Testis (tissue), 3 donors: ENCODE data around the gene DOCK7. TPM values are rescaled to one million over a fixed set of nuclear protein-coding genes. Genes with fewer than 3 reads are reported as not detected.

Experiments used
- DNase-seq: peaks from one replicate; pipeline ENCODE4 v3.0.0-alpha.2; 2019
- H3K27ac ChIP-seq, 2 donors: fragments of 200-600 bp; sonication (generic); one replicate each; pipeline ENCODE4 v1.5.1; 2019
- H3K27me3 ChIP-seq: fragments of 200-600 bp; sonication (generic); one replicate; pipeline ENCODE4 v1.5.1; 2019
- H3K36me3 ChIP-seq: fragments of 200-600 bp; sonication (generic); one replicate; pipeline ENCODE4 v1.5.1; 2017; ENCODE audit warnings: low read depth; ENCODE audit errors: missing control alignments
- H3K4me1 ChIP-seq: fragments of 200-600 bp; sonication (generic); one replicate; pipeline ENCODE4 v1.5.1; 2019
- H3K4me3 ChIP-seq, 2 donors: fragments of 200-600 bp; sonication (generic); one replicate each; pipeline ENCODE4 v1.5.1; 2017 to 2019
- H3K9me3 ChIP-seq: fragments of 200-600 bp; sonication (generic); one replicate; pipeline ENCODE4 v1.5.1; 2017
- CTCF ChIP-seq, 3 experiments: fragments of 450-650 bp in 2 of 3; fragments of 200-600 bp in 1 of 3; sonication (generic) in 1 of 3; IDR thresholded peaks; one replicate each; pipeline ENCODE4 v1.5.1; 2016 to 2019; ENCODE audit warnings: antibody characterized with exemption in 3 of 3, mild to moderate bottlenecking in 2 of 3, moderate library complexity in 1 of 3
- POLR2A ChIP-seq: fragments of 450-650 bp; IDR thresholded peaks from one replicate; pipeline ENCODE4 v1.6.1; 2017; ENCODE audit warnings: antibody characterized with exemption, mild to moderate bottlenecking, moderate library complexity
- WGBS, 2 donors: methylation state at CpG; one replicate each; pipeline ENCODE4 v1.1.5; 2018; 5-methylcytosine and 5-hydroxymethylcytosine counted together
- intact Hi-C: fragments of 100-400 bp; cut with DNase I; formaldehyde crosslinking; loops from one replicate; pipeline ENCODE4 v1.15.1; 2023; ENCODE audit warnings: low total_unique reads
- polyA plus RNA-seq: library from polyadenylated mRNA; stranded (reverse); fragments of 350-450 nt; fragmentation: Illumina TruSeq; extraction: RNeasy Lipid Tissue Mini Kit (QIAGEN cat#74804); gene quantifications from one replicate; pipeline ENCODE4 v1.2.3, GENCODE V29; 2014; ENCODE audit warnings: low read depth, low replicate concordance; ENCODE audit not compliant: insufficient read depth
- total RNA-seq, 2 donors: library from RNA; depleted of rRNA; stranded (reverse); fragments of >200 nt; gene quantifications; one replicate each; pipeline ENCODE4 v1.2.3, GENCODE V29; 2016

Gene DOCK7
- total and polyA plus RNA-seq, 3 donors from 2014 or later = 42.2 to 122 (median 94.3) TPM

DNA sequence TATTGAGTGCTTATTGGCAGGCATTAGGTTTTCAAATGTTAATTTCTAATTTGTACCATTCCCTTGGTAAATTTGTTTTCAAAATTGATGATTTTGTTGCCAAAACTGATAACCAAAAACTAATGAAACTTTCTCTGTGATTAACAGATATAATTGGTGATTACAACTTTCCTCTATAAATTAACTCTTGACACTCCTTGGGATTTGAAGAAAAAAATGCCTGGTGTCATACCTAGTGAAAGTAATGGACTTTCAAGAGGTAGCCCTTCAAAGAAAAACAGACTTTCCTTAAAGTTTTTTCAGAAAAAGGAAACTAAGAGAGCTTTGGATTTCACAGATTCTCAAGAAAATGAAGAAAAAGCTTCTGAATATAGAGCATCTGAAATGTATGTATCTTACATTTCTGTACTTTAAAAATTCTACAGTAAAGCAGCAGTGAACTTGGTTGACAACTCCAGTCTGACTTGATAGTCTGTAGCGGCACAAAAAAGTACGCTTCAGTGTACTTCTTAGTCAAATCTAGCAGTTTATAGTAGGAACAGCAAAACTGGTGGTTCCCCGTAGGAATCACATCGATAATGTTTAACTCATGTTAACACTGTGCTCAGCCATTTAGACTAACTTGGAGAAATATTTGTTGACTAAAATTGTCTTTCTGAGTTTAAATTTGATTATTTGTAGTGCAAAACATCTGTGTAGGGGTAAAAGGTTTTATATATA, 248.4 kb downstream of the DOCK7 start:
- no peak for DNase-seq
- Histone ChIP-seq H3K27ac (no peak overlapping the region), H3K27me3 (no peaks in the 10 kb centered on the region), H3K4me1 (peaks cover 8% of the 10 kb centered on the region), H3K9me3 (no peaks in the 10 kb centered on the region), H3K4me3 (no peak overlapping the region), H3K36me3 (no peaks in the 10 kb centered on the region)
- intact Hi-C loops = no loop called here
- no peak for TF ChIP-seq POLR2A
- TF ChIP-seq CTCF (IDR thresholded peaks at IDR 0.05) = no peak
- WGBS, 2 donors = 57 to 60% methylated on average over 4 of the region's 4 CpGs

- Histone ChIP-seq H3K4me3 (peak overlapping the region; percentile 84 to 92), H3K36me3 (no peaks in the 10 kb centered on the region), H3K27ac (peak overlapping the region; percentile 92 to 97), H3K9me3 (no peaks in the 10 kb centered on the region), H3K27me3 (no peaks in the 10 kb centered on the region), H3K4me1 (peaks cover 8% of the 10 kb centered on the region)
- 4 to 6% methylated on average over 7 of the region's 7 CpGs for WGBS, 2 donors
- DNase-seq = no peak
- intact Hi-C loops = no loop called here
- TF ChIP-seq CTCF (IDR thresholded peaks at IDR 0.05) (no peak), POLR2A (no peak)
These were observed 250.0 kb downstream of the DOCK7 start for GRCh38 chr1:62438163-62438562.

DNA sequence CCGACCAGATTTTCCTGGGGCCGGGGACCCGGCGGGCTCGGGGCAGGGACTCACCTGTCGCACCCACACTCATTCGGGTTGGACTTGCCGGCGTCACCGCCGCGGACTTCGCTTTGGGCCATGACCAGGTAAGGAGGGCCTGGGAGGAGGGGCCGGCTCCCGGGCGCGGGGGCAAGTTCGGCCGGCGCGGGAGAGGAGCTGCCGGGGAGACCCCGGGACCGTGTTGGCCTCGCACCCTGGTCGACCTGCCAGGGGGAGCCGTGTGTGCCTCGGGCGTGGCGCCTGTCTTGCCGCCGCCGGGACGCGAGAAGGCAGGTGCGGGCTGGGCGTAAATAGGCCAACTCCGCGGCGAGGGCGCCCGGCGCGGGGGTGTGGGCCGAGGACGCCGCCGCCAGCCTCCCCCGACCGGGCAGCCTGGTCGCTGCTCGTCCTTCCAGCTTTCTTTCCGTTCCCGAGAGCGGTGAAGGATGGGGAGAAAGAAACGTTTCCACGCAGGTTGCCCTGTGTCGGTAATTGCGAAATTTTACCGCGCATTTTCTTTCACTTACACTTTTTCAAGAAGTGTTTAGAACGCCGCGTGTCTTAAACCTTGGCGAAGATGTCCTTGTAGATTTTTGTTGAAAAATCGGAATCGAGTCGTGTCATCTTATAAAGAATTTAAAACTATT, 250.8 kb downstream of the DOCK7 start:
- peak overlapping the region; percentile 84 to 92 for H3K4me3 ChIP-seq
- H3K27ac ChIP-seq = peak overlapping the region; percentile 92 to 97
- DNase-seq = no peak
- H3K9me3 ChIP-seq = no peaks in the 10 kb centered on the region
- 0 to 1% methylated on average over 17 to 53 of the region's 68 CpGs for WGBS, 2 donors
- TF ChIP-seq CTCF (IDR thresholded peaks at IDR 0.05) (no peak), POLR2A (no peak)
- no peaks in the 10 kb centered on the region for H3K27me3 ChIP-seq
- peaks cover 8% of the 10 kb centered on the region for H3K4me1 ChIP-seq
- H3K36me3 ChIP-seq = no peaks in the 10 kb centered on the region
- intact Hi-C loops = no loop called here

- peak; percentile 98 for DNase-seq
- Histone ChIP-seq H3K27ac (peak within 1 kb of the TSS; percentile 92 to 97), H3K4me1 (peaks cover 8% of the 10 kb centered on the region), H3K36me3 (no peaks in the 10 kb centered on the region), H3K27me3 (no peaks in the 10 kb centered on the region), H3K4me3 (peak within 1 kb of the TSS; percentile 84 to 92), H3K9me3 (no peaks in the 10 kb centered on the region)
- intact Hi-C loops = no loop called here
- TF ChIP-seq CTCF (IDR thresholded peaks at IDR 0.05) = no peak
- TF ChIP-seq POLR2A = no peak
- 0 to 1% methylated on average over 12 to 75 of the region's 76 CpGs for WGBS, 2 donors
These were observed 251.5 kb downstream of the DOCK7 start, which contains the start of gene USP1 for GRCh38 chr1:62436466-62437272. Gene USP1, plus strand, starts transcription at chr1:62437049. Its CDS starts 2,819 bp downstream, at chr1:62439868.
